ENCODE measurements around the gene S100A14. TPM values are rescaled to one million over a fixed set of nuclear protein-coding genes. Genes with fewer than 3 reads are reported as not detected.
"Not testable (repeated sequence)": the region's sequence is repeated elsewhere in the genome, so short reads cannot be mapped to it uniquely, and the experiment has no call there.

The S100A14 gene
- total RNA-seq, 4 donors from 2014 or later: 106 to 391 (median 293) TPM

DNA sequence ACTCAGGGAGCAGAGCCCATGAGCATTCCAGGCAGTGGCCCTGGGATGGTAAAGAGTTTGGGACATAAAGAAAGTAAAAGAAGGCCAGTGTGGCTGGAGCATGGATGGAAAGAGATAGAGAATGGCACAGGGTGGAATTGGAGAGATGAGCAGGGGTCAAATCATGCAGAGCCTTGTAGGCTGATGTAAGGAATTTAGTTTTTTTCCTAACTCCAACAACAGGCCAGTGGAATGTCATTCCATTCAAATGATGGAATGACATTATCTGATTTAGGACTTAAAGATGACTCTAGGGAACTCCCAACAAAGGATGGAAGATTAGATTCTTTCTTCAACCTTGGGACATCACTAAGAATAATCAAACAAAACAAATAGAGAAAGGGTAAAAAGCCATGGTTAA, 37.6 kb downstream of the S100A14 start:
- Histone ChIP-seq H3K27me3 (no peaks in the 10 kb centered on the region), H3K36me3 (no peaks in the 10 kb centered on the region), H3K9me3 (no peaks in the 10 kb centered on the region), H3K4me3 (no peak overlapping the region), H3K27ac (no peak overlapping the region), H3K4me1 (peaks cover 0 to 7% (median 0%) of the 10 kb centered on the region in 4 donors)
- DNase-seq: no peak
- no peak for TF ChIP-seq POLR2A (IDR thresholded peaks at IDR 0.05)
- TF ChIP-seq, protein P1, sequence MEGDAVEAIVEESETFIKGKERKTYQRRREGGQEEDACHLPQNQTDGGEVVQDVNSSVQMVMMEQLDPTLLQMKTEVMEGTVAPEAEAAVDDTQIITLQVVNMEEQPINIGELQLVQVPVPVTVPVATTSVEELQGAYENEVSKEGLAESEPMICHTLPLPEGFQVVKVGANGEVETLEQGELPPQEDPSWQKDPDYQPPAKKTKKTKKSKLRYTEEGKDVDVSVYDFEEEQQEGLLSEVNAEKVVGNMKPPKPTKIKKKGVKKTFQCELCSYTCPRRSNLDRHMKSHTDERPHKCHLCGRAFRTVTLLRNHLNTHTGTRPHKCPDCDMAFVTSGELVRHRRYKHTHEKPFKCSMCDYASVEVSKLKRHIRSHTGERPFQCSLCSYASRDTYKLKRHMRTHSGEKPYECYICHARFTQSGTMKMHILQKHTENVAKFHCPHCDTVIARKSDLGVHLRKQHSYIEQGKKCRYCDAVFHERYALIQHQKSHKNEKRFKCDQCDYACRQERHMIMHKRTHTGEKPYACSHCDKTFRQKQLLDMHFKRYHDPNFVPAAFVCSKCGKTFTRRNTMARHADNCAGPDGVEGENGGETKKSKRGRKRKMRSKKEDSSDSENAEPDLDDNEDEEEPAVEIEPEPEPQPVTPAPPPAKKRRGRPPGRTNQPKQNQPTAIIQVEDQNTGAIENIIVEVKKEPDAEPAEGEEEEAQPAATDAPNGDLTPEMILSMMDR (IDR thresholded peaks at IDR 0.05): no peak

DNA sequence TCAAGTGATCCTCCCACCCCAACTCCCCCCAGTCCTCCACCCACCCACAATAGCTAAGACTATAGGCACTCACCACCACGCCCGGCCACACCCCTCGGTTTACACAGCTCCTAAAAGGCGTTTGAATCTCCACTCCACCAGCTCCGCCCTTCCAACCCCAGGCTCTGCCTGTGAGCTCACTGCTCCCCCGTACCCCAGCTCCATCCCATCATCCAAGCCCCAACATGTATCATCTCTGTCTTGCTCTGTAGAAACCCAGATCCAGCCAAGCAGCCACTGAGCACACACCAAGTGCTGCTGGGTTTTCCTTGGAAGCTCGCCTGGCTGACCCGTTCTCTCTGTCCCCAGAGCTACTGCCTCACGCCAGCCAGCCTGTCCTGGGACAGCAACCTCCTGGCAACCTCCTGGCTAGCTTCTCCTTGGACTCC, 38.5 kb downstream of the S100A14 start:
- no peaks in the 10 kb centered on the region for H3K27me3 ChIP-seq
- no peak overlapping the region for H3K27ac ChIP-seq
- peaks cover 0 to 10% (median 0%) of the 10 kb centered on the region in 4 donors for H3K4me1 ChIP-seq
- TF ChIP-seq, protein P1 (IDR thresholded peaks at IDR 0.05): no peak
- no peak for TF ChIP-seq POLR2A (IDR thresholded peaks at IDR 0.05)
- no peaks in the 10 kb centered on the region for H3K9me3 ChIP-seq
- no peak for DNase-seq
- H3K4me3 ChIP-seq: no peak overlapping the region
- no peaks in the 10 kb centered on the region for H3K36me3 ChIP-seq

DNA sequence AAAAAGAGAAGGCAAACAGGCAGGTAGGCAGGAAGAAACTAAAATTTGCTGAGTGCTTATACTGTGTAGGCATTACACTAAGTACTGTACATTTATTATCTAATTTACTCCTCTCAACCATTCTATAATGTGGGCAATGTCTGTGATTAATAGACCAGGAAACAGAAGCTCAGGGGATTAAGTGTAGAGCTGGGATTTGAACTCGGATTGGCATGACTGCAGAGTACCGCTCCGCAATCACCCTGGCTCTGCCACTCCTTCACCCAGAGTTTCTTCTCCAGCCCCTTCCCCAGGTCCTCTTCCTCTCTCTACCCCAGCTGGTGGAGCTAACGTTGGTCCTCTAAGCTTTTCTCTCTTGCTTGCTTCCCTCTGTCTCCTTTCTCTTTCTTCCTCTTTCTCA, 39.0 kb downstream of the S100A14 start:
- H3K4me3 ChIP-seq: no peak overlapping the region
- TF ChIP-seq, protein P1 (IDR thresholded peaks at IDR 0.05): no peak
- TF ChIP-seq POLR2A (IDR thresholded peaks at IDR 0.05): no peak
- no peak for DNase-seq

DNA sequence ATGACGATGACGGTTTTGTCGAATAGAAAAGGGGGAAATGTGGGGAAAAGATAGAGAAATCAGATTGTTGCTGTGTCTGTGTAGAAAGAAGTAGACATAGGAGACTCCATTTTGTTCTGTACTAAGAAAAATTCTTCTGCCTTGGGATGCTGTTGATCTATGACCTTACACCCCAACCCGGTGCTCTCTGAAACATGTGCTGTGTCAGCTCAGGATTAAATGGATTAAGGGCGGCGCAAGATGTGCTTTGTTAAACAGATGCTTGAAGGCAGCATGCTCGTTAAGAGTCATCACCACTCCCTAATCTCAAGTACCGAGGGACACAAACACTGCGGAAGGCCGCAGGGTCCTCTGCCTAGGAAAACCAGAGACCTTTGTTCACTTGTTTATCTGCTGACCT, 40.6 kb downstream of the S100A14 start:
- not testable (repeated sequence) for DNase-seq, H3K4me3 ChIP-seq, H3K9me3 ChIP-seq, H3K27ac ChIP-seq, H3K27me3 ChIP-seq, H3K36me3 ChIP-seq
- H3K4me1 ChIP-seq: peaks cover 0 to 21% (median 0%) of the 10 kb centered on the region in 4 donors

More for the DNA sequence above, 39.0 kb downstream of the S100A14 start:
- H3K27ac ChIP-seq: no peak overlapping the region
- no peaks in the 10 kb centered on the region for H3K36me3 ChIP-seq
- H3K27me3 ChIP-seq: no peaks in the 10 kb centered on the region
- H3K4me1 ChIP-seq: peaks cover 0 to 15% (median 0%) of the 10 kb centered on the region in 4 donors
- no peaks in the 10 kb centered on the region for H3K9me3 ChIP-seq

DNA sequence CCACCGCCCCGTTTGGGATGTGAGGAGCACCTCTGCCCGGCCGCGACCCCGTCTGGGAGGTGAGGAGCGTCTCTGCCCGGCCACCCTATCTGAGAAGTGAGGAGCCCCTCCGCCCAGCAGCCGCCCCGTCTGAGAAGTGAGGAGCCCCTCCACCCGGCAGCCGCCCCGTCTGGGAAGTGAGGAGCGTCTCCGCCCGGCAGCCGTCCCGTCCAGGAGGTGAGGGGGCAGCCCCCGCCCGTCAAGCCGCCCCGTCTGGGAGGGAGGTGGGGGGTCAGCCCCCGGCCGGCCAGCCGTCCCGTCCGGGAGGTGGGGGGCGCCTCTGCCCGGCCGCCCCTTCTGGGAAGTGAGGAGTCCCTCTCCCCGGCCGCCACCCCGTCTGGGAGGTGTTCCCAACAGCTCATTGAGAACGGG, 41.0 kb downstream of the S100A14 start:
- peaks cover 0 to 21% (median 0%) of the 10 kb centered on the region in 4 donors for H3K4me1 ChIP-seq
- not testable (repeated sequence) for H3K9me3 ChIP-seq, H3K27me3 ChIP-seq, H3K4me3 ChIP-seq, H3K36me3 ChIP-seq, H3K27ac ChIP-seq, DNase-seq

DNA sequence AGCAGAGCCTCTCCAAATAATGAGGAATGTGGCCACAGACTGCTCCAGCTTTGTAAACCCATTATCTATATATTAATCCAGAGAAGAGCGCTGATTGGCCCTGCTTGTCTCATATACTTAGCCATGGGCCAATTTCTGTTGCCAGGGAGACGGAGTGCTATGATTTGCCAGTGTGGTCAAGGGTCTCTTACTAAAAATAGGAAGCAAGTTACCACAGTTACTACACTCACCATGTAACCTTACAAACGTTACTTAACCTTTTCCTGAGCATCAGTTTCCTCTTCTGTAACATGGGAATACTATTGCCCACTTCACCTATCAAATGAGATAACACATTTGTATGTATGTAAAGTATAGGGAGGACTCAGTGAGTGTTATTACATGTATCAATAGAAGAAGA, 42.8 kb downstream of the S100A14 start:
- Histone ChIP-seq H3K36me3 (no peaks in the 10 kb centered on the region), H3K4me3 (no peak overlapping the region), H3K27ac (peak overlapping the region in 2 of 4 donors; percentile 26 to 48), H3K27me3 (no peaks in the 10 kb centered on the region), H3K9me3 (no peaks in the 10 kb centered on the region), H3K4me1 (peaks cover 0 to 21% (median 0%) of the 10 kb centered on the region in 4 donors)
- TF ChIP-seq POLR2A (IDR thresholded peaks at IDR 0.05): no peak
- TF ChIP-seq, protein P1 (IDR thresholded peaks at IDR 0.05): no peak
- no peak for DNase-seq

DNA sequence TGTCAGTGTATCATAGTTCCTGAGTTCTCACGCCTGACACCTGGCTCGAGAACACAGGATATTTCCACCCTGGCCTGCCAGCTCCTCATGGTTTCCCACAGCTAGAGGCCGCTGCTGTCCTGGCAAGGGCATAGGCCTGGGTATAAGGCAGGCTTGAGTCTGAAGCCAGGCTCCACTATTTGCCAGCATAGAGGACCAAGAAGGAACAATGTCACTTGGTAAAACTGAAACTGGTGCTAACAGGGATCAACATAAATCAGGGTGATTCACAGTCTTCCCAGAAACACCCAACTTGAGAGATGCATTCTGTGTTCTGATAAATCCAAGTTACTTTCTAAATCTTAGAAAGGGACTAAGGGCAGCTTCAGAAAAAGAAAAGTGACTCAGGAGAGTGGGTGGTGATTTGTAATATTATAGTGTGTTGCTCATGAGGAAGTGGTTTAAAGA, 43.5 kb downstream of the S100A14 start:
- Histone ChIP-seq H3K36me3 (no peaks in the 10 kb centered on the region), H3K27ac (peak overlapping the region in 3 of 4 donors; percentile 26 to 48 (median 27))

More for the DNA sequence above, 43.5 kb downstream of the S100A14 start:
- H3K9me3 ChIP-seq: no peaks in the 10 kb centered on the region
- H3K27me3 ChIP-seq: no peaks in the 10 kb centered on the region
- DNase-seq: peak; percentile 79 to 94 (median 86)
- peaks cover 0 to 27% (median 0%) of the 10 kb centered on the region in 4 donors for H3K4me1 ChIP-seq
- H3K4me3 ChIP-seq: no peak overlapping the region
- TF ChIP-seq POLR2A (IDR thresholded peaks at IDR 0.05): peak in 1 of 2 donors; percentile 21
- TF ChIP-seq, protein P1 (IDR thresholded peaks at IDR 0.05): peak in 5 of 6 experiments; percentile 51 to 97 (median 92)

Measured in Peyer's patch (tissue), 4 donors.